HepG2 (cell line): ENCODE data around the gene BEST2. TPM values are rescaled to one million over a fixed set of nuclear protein-coding genes. Genes with fewer than 3 reads are reported as not detected.

Source experiments
- AFF4 ChIP-seq: sonication (generic); formaldehyde crosslinking; IDR thresholded peaks from 2 replicates; pipeline ENCODE4 v1.4.0; 2020; ENCODE audit warnings: missing genetic modification reagents
- ATRX ChIP-seq: sonication (generic); formaldehyde crosslinking; IDR thresholded peaks from 2 replicates; pipeline ENCODE4 v1.4.0; 2020; ENCODE audit warnings: missing genetic modification reagents, borderline replicate concordance
- CENPX ChIP-seq: sonication (generic); formaldehyde crosslinking; IDR thresholded peaks from 2 replicates; pipeline ENCODE4 v1.9.0; 2021; ENCODE audit warnings: mild to moderate bottlenecking, missing genetic modification reagents, moderate library complexity
- E2F1 ChIP-seq: sonication (generic); formaldehyde crosslinking; IDR thresholded peaks from 2 replicates; pipeline ENCODE4 v1.5.0; 2020; ENCODE audit warnings: missing genetic modification reagents
- GATA4 ChIP-seq: sonication (generic); IDR thresholded peaks from 2 replicates; pipeline ENCODE4 v1.6.1; 2016; ENCODE audit warnings: antibody characterized with exemption, low read depth, borderline replicate concordance
- PAXIP1 ChIP-seq: sonication (generic); formaldehyde crosslinking; conservative IDR thresholded peaks from 2 replicates; pipeline ENCODE4 v1.4.0; 2020; ENCODE audit warnings: mild to moderate bottlenecking, missing genetic modification reagents, moderate library complexity
- SOX13 ChIP-seq, 3 experiments: fragments of 450-650 bp in 1 of 3; sonication (generic) in 1 of 3; formaldehyde crosslinking in 1 of 3; IDR thresholded peaks in 2 of 3; conservative IDR thresholded peaks in 1 of 3; 2 replicates each; pipeline versions ENCODE4 v1.5.0 to v1.6.1; 2016 to 2020; ENCODE audit warnings: antibody characterized with exemption in 1 of 3, mild to moderate bottlenecking in 1 of 3, missing compliant biosample characterization in 1 of 3, missing genetic modification reagents in 1 of 3, moderate library complexity in 1 of 3
- TFDP1 ChIP-seq: IDR thresholded peaks from 2 replicates; pipeline ENCODE4 v1.6.1; 2016; ENCODE audit warnings: missing compliant biosample characterization, missing genetic modification reagents, borderline replicate concordance
- ZFP36 ChIP-seq: fragments of 150-350 bp; IDR thresholded peaks from 2 replicates; pipeline ENCODE4 v1.6.1; 2018; ENCODE audit warnings: borderline replicate concordance, low read length, low read depth; ENCODE audit not compliant: partially characterized antibody
- ZNF251 ChIP-seq: sonication (generic); formaldehyde crosslinking; IDR thresholded peaks from 2 replicates; pipeline ENCODE4 v1.9.0; 2021; ENCODE audit warnings: mild to moderate bottlenecking, missing genetic modification reagents
- ZNF275 ChIP-seq: sonication (generic); formaldehyde crosslinking; IDR thresholded peaks from 2 replicates; pipeline ENCODE4 v1.8.0; 2022; ENCODE audit warnings: missing genetic modification reagents, mild to moderate bottlenecking, inconsistent platforms, borderline replicate concordance
- ZNF317 ChIP-seq: sonication (generic); formaldehyde crosslinking; IDR thresholded peaks from 2 replicates; pipeline ENCODE4 v1.5.0; 2020; ENCODE audit warnings: mild to moderate bottlenecking, missing genetic modification reagents
- ZNF484 ChIP-seq: sonication (generic); formaldehyde crosslinking; IDR thresholded peaks from 2 replicates; pipeline ENCODE4 v1.5.1; 2020; ENCODE audit warnings: mild to moderate bottlenecking, low read depth, missing genetic modification reagents, borderline replicate concordance
- ZNF556 ChIP-seq: sonication (generic); formaldehyde crosslinking; IDR thresholded peaks from 2 replicates; pipeline ENCODE4 v1.4.0; 2020; ENCODE audit warnings: mild to moderate bottlenecking, missing genetic modification reagents, borderline replicate concordance
- ZNF562 ChIP-seq: sonication (generic); formaldehyde crosslinking; IDR thresholded peaks from 2 replicates; pipeline ENCODE4 v1.8.0; 2022; ENCODE audit warnings: missing genetic modification reagents, borderline replicate concordance
- ZNF639 ChIP-seq: conservative IDR thresholded peaks from 2 replicates; pipeline ENCODE4 v1.6.1; 2018; ENCODE audit warnings: missing genetic modification reagents
- polyA plus RNA-seq, 8 experiments: library from polyadenylated mRNA; depleted of rRNA in 3 of 8; stranded (reverse) in 7 of 8; unstranded in 1 of 8; fragments of >200 nt; fragmentation: Illumina TruSeq in 4 of 8; extraction: Trizol in 4 of 8; gene quantifications; 2 replicates each; pipeline versions ENCODE4 v1.2.1 to v1.2.3, GENCODE V29; 2011 to 2016; ENCODE audit warnings: low read depth in 4 of 8, missing spikeins in 1 of 8, mixed read lengths in 1 of 8; ENCODE audit not compliant: insufficient read depth in 1 of 8
- total RNA-seq, 5 experiments: library from RNA; depleted of rRNA; stranded (reverse); fragments of >200 nt; fragmentation: Illumina TruSeq; extraction: Trizol; gene quantifications; 2 replicates each; pipeline ENCODE4 v1.2.3, GENCODE V29; 2016; ENCODE audit warnings: low read depth in 1 of 5

Gene BEST2
- total and polyA plus RNA-seq, 2 of the 13 experiments (the other 11 are each of a cell fraction or from before 2014, with no cell fraction given) = not detected

- TF ChIP-seq ZNF639 (CRISPR knock-in tag) (no peak), CENPX (no peak), ZFP36 (no peak), PAXIP1 (CRISPR knock-in tag) (no peak), E2F1 (CRISPR knock-in tag) (no peak), ZNF317 (CRISPR knock-in tag) (peak; percentile 49; the same call in 1 of the 2 replicates), ZNF484 (CRISPR knock-in tag) (no peak), TFDP1 (CRISPR knock-in tag) (peak; percentile 59; the same call in 1 of the 2 replicates), ATRX (CRISPR knock-in tag) (no peak), ZNF275 (peak; percentile 62; the same call in 1 of the 2 replicates), GATA4 (no peak), ZNF251 (CRISPR knock-in tag) (no peak), SOX13 (IDR thresholded peaks at IDR 0.05) (no peak), SOX13 (CRISPR knock-in tag; conservative IDR thresholded peaks at IDR 0.05 in 1 of 2, IDR thresholded peaks at IDR 0.05 in 1 of 2) (no peak), AFF4 (CRISPR knock-in tag) (no peak), ZNF556 (peak; percentile 63; the same call in 1 of the 2 replicates), ZNF562 (CRISPR knock-in tag) (no peak)
Observed at GRCh38 chr19:12766051-12766521, 14.5 kb downstream of the BEST2 start (continued).
